Glutamatergic neuron (in vitro differentiated cells): ENCODE results near the gene ATXN10. TPM values are rescaled to one million over a fixed set of nuclear protein-coding genes. Genes with fewer than 3 reads are reported as not detected.
"Not testable (repeated sequence)": the region's sequence is repeated elsewhere in the genome, so short reads cannot be mapped to it uniquely, and the experiment has no call there.

Experiments used
- DNase-seq: peaks from one replicate; pipeline ENCODE4 v3.0.0; 2022
- H3K27ac Mint-ChIP-seq: one replicate; pipeline ENCODE4 v1.8.0; 2020; ENCODE audit warnings: mild to moderate bottlenecking, mixed read lengths, inconsistent platforms; ENCODE audit not compliant: unreplicated experiment
- H3K27me3 Mint-ChIP-seq: one replicate; pipeline ENCODE4 v1.8.0; 2020; ENCODE audit warnings: mild to moderate bottlenecking, moderate library complexity, mixed read lengths, inconsistent platforms; ENCODE audit not compliant: unreplicated experiment
- H3K36me3 Mint-ChIP-seq: one replicate; pipeline ENCODE4 v1.8.0; 2020; ENCODE audit warnings: mild to moderate bottlenecking, mixed read lengths, inconsistent platforms; ENCODE audit not compliant: unreplicated experiment
- H3K4me1 Mint-ChIP-seq: one replicate; pipeline ENCODE4 v1.8.0; 2020; ENCODE audit warnings: mild to moderate bottlenecking, low read depth, mixed read lengths, inconsistent platforms; ENCODE audit not compliant: unreplicated experiment
- H3K4me3 Mint-ChIP-seq: one replicate; pipeline ENCODE4 v1.8.0; 2020; ENCODE audit warnings: mild to moderate bottlenecking, mixed read lengths, inconsistent platforms; ENCODE audit not compliant: unreplicated experiment
- H3K9me3 Mint-ChIP-seq: one replicate; pipeline ENCODE4 v1.8.0; 2020; ENCODE audit warnings: mild to moderate bottlenecking, moderate library complexity, mixed read lengths, inconsistent platforms; ENCODE audit not compliant: unreplicated experiment
- total RNA-seq: library from RNA; stranded (reverse); fragmentation: NEBNext Ultra II Directional; extraction: Animal tissue kit (Norgen Biotek cat#: 25700); gene quantifications from one replicate; pipeline ENCODE4 v1.2.1, GENCODE V29; 2021; ENCODE audit not compliant: unreplicated experiment
- TF ChIP-seq, protein P1 (sequence below): fragments of 200-600 bp; sonication (generic); IDR thresholded peaks from one replicate; pipeline ENCODE4 v1.5.0; 2021; ENCODE audit not compliant: partially characterized antibody, unreplicated experiment

ATXN10 gene
- total RNA-seq, 1 donor from 2014 or later: 191 TPM

DNA sequence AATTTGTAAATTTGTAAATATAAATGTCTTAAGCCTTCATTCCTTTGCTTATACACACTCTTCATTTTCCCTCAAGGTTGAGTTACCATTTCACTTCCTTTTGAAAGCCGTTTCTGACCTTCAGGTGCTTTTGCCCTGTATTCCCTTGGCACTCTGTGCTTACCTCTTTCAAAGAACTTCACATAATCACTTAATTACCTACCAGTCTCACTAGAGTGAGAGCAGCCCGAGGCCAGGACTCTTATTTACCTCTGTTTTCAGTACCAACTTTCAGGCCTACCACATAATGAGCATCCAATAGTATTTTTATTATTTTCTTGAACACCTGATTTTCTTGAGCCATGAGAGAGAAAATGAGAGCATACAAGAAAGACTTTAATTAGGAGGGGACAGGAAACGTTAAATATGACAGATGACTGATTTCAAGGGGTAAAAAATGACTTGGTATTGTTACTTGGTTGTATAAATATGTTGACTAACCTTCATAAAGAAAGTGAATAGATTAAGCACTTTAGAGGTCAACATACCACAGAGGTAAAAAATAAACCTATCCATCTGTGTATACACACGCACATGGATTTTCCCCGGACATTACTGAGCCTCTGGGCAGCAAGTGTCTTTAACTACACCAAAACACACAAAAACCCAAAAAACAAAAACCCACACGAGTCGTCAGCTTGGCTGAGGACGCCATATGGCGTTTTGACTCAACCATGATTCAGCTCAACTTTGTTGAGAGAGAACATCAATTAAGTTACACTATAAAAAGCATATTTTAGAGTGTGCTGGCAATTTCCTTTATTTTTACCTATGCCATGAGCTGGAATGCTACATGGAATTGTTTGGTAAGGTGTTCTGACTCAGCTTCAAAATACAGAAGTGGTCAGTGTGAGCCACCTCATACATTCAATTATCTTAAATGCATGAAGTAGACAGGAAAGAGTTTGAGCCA, 7.6 kb downstream of the ATXN10 start:
- Mint-ChIP-seq H3K4me3 (no peak overlapping the region), H3K36me3 (no peaks in the 10 kb centered on the region), H3K9me3 (no peaks in the 10 kb centered on the region), H3K27ac (no peak overlapping the region), H3K4me1 (peaks cover 3% of the 10 kb centered on the region), H3K27me3 (no peaks in the 10 kb centered on the region)
- no peak for DNase-seq
- TF ChIP-seq, protein P1, sequence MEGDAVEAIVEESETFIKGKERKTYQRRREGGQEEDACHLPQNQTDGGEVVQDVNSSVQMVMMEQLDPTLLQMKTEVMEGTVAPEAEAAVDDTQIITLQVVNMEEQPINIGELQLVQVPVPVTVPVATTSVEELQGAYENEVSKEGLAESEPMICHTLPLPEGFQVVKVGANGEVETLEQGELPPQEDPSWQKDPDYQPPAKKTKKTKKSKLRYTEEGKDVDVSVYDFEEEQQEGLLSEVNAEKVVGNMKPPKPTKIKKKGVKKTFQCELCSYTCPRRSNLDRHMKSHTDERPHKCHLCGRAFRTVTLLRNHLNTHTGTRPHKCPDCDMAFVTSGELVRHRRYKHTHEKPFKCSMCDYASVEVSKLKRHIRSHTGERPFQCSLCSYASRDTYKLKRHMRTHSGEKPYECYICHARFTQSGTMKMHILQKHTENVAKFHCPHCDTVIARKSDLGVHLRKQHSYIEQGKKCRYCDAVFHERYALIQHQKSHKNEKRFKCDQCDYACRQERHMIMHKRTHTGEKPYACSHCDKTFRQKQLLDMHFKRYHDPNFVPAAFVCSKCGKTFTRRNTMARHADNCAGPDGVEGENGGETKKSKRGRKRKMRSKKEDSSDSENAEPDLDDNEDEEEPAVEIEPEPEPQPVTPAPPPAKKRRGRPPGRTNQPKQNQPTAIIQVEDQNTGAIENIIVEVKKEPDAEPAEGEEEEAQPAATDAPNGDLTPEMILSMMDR: no peak

DNA sequence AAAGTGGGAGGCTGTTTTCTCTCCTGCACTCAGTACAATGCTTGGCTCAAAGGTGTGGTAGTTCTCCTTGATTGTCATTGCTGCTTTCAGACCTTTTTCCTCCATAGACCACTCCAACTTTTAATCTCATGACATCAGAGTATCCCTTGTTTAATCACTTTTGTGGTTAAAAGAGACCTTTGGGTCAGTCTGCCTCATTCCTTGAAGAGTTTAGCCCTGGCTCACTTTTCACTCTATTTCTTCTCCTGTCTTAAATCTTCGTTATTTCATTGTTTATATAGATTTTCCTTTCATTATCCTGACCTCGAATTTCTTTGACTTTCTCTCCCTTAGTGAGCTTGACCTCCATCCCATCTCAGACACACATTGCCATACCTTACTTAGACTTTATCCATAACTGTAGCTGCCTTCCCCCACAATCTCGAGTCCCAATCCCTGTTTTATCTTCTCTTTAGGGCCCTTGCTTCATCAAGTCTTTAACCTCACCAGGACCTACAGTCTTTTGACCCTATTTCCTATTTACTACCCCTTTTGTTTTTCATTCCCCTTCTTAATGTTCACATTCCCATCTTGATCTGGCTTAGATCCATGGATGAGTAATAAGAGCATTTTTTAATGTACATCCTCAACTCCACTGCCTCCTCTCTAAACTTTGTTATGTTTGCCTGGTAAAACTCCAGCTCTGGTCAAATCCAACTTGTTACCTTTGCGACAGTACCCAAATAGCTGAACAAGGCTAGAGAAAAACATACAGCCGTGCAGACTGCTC, 9.5 kb downstream of the ATXN10 start:
- Mint-ChIP-seq H3K27ac (no peak overlapping the region), H3K36me3 (no peaks in the 10 kb centered on the region), H3K27me3 (no peaks in the 10 kb centered on the region), H3K9me3 (no peaks in the 10 kb centered on the region), H3K4me3 (no peak overlapping the region), H3K4me1 (peaks cover 3% of the 10 kb centered on the region)
- no peak for DNase-seq
- TF ChIP-seq, protein P1: no peak

DNA sequence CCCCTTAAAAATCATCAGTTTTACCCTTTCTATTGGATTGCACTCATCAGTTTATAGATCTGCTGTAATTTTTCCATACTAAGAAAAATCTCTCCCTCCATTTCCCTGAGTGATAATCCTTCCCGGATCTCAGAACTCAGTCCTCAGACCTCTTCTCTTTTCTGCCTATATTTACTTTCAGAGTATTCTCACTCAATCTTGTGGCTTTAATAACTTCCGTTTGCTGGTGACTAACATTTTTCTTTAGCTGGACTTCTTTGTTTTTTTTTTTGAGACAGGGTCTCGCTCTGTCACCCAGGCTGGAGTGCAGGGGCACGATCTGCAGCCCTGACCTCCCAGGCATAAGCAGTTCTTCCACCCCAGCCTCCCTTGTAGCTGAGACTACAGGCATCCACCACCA, 10.4 kb downstream of the ATXN10 start:
- TF ChIP-seq, protein P1: no peak
- Mint-ChIP-seq H3K4me3 (no peak overlapping the region), H3K27ac (no peak overlapping the region), H3K27me3 (no peaks in the 10 kb centered on the region), H3K9me3 (no peaks in the 10 kb centered on the region), H3K36me3 (no peaks in the 10 kb centered on the region), H3K4me1 (peaks cover 3% of the 10 kb centered on the region)
- DNase-seq: no peak

DNA sequence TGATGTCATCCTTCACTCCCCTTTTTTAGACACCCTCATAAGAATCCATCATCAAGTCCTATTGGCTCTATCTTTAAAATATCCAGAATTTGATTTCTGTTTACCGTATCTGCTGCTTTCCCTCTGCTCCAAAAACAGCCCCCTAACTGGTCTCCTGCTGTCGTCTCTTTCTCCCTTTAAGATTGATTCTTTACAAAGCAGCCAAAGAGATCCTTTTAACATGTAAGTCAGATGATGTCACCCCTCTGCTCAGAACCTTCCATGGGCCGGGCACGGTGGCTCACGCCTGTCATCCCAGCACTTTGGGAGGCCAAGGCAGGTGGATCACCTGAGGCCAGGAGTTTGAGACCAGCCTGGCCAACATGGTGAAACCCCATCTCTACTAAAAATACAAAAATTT, 11.1 kb downstream of the ATXN10 start:
- not testable (repeated sequence) for H3K27ac Mint-ChIP-seq, H3K9me3 Mint-ChIP-seq, H3K36me3 Mint-ChIP-seq, H3K4me1 Mint-ChIP-seq, H3K4me3 Mint-ChIP-seq, DNase-seq, H3K27me3 Mint-ChIP-seq

DNA sequence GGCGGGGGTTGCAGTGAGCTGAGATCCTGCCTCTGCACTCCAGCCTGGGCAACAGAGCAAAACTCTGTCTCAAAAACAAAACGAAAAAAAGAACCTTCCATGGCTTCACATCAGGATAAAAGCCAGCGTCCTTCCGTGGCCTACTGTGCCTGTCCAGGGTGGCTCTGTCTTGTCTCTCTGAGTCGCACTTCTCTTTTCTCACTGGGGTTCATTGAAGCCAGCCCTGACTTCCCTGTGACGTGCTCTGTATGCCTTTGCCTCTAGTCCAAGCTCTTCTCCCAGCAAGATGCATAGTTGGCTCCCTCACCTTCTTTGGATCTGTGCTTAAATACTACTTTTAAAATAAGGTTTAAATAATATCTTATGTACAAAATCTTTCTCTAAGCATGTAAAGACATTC, 11.6 kb downstream of the ATXN10 start:
- no peaks in the 10 kb centered on the region for H3K27me3 Mint-ChIP-seq
- no peak for DNase-seq
- H3K36me3 Mint-ChIP-seq: no peaks in the 10 kb centered on the region
- no peak overlapping the region for H3K27ac Mint-ChIP-seq
- H3K4me3 Mint-ChIP-seq: no peak overlapping the region
- H3K9me3 Mint-ChIP-seq: no peaks in the 10 kb centered on the region
- TF ChIP-seq, protein P1: no peak
- peaks cover 4% of the 10 kb centered on the region for H3K4me1 Mint-ChIP-seq
